Lung (tissue), 12 donors: ENCODE data around the gene SAA4. TPM values are rescaled to one million over a fixed set of nuclear protein-coding genes. Genes with fewer than 3 reads are reported as not detected.
A peak's percentile ranks its signal among the peaks of the same experiment; 100 is the strongest.

Source experiments
- ATAC-seq: fragments of 200-7000 bp; cut with Tn5 transposase; one replicate; pipeline ENCODE4 v1.9.1; 2020; ENCODE audit warnings: moderate number of reproducible peaks; ENCODE audit not compliant: insufficient read depth, low FRiP score
- DNase-seq, 3 donors: peaks; one replicate each; pipeline ENCODE4 v3.0.0-alpha.2; 2013 to 2017
- H3K27ac ChIP-seq, 2 donors: one replicate each; pipeline ENCODE4 v1.5.1; 2013; ENCODE audit warnings: mild to moderate bottlenecking in 2 of 2, moderate library complexity in 2 of 2, control low read depth in 1 of 2, inconsistent platforms in 1 of 2, low read depth in 1 of 2, low read length in 1 of 2
- H3K27me3 ChIP-seq, 3 donors: one replicate each; pipeline ENCODE4 v1.5.1; 2013; ENCODE audit warnings: low read length in 2 of 3; ENCODE audit not compliant: control insufficient read depth in 3 of 3, insufficient read depth in 3 of 3
- H3K36me3 ChIP-seq, 4 donors: one replicate each; pipeline ENCODE4 v1.5.1; 2013; ENCODE audit warnings: low read length in 4 of 4, mild to moderate bottlenecking in 1 of 4, moderate library complexity in 1 of 4; ENCODE audit not compliant: control insufficient read depth in 4 of 4, insufficient read depth in 4 of 4
- H3K4me1 ChIP-seq, 5 donors: one replicate each; pipeline ENCODE4 v1.5.1; 2013; ENCODE audit warnings: low read length in 5 of 5, mild to moderate bottlenecking in 2 of 5, moderate library complexity in 1 of 5; ENCODE audit not compliant: control insufficient read depth in 5 of 5, insufficient read depth in 5 of 5
- H3K4me3 ChIP-seq: one replicate; pipeline ENCODE4 v1.5.1; 2013; ENCODE audit warnings: mild to moderate bottlenecking, control low read depth, moderate library complexity
- H3K9ac ChIP-seq, 2 donors: one replicate each; pipeline ENCODE4 v1.5.1; 2013; ENCODE audit warnings: low read length in 2 of 2, control low read depth in 1 of 2; ENCODE audit not compliant: insufficient read depth in 1 of 2
- H3K9me3 ChIP-seq, 4 donors: one replicate each; pipeline ENCODE4 v1.5.1; 2013; ENCODE audit warnings: low read length in 3 of 4, mild to moderate bottlenecking in 1 of 4, moderate library complexity in 1 of 4; ENCODE audit not compliant: control insufficient read depth in 4 of 4, insufficient read depth in 3 of 4
- WGBS, 2 donors: extraction: QIAGEN DNeasy Blood & Tissue Kit; methylation state at CpG; one replicate each; pipeline ENCODE4 v1.1.7; 2013; 5-methylcytosine and 5-hydroxymethylcytosine counted together
- polyA plus RNA-seq, 2 donors: library from polyadenylated mRNA; stranded (reverse); fragments of 200-250 nt; gene quantifications; one replicate each; pipeline ENCODE4 v1.2.1, GENCODE V29; 2013
- total RNA-seq, 2 donors: library from RNA; depleted of rRNA in 1 of 2; stranded (reverse); fragments of >200 nt in 1 of 2; gene quantifications; one replicate each; pipeline ENCODE4 v1.2.1, GENCODE V29; 2014 to 2021
- TF ChIP-seq, protein P1 (sequence below): IDR thresholded peaks from 2 replicates; pipeline ENCODE4 v1.5.1; 2012; ENCODE audit warnings: mild to moderate bottlenecking; ENCODE audit errors: control extremely low read depth, extremely low read depth
- donor health status: control.
- donor health status: control.
- donor health status: Bipolar disorder and iron deficiency.
- donor health status: healthy.
- donor health status: DM: yes; HTN: yes; CAD: no.

Gene SAA4
- total and polyA plus RNA-seq, 4 donors = 0.39 to 6.4 (median 3.8) TPM; not detected in 1

DNA sequence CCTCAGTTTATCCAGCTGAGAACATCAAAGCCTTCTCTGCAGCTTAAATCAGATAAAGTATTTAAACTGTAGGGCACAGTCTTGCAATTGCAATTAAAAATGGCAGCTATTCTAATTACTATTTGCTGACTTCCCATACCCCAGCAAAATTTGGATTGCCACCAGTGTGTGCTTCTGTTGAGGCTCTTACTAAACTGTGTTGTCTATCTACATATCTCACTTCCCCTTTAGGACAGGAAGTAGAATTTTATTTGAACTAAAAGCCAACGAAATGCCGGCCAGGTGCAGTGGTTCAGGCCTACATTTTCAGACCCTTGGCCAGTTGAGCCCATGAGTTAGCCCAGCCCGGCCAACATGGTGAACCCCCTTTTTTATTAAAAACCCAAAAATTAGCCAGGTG lies 7.1 kb downstream of the SAA4 start:
- Histone ChIP-seq H3K4me1 (no peaks in the 10 kb centered on the region), H3K9me3 (peaks cover 0 to 1% (median 0%) of the 10 kb centered on the region in 4 donors), H3K27ac (no peak overlapping the region), H3K4me3 (no peak overlapping the region), H3K36me3 (no peaks in the 10 kb centered on the region), H3K27me3 (no peaks in the 10 kb centered on the region), H3K9ac (no peak overlapping the region)
- DNase-seq (no peak), ATAC-seq (no peak)
- WGBS, 2 donors = 31 to 69% methylated on average over 2 to 3 of the region's 3 CpGs
- TF ChIP-seq, protein P1, sequence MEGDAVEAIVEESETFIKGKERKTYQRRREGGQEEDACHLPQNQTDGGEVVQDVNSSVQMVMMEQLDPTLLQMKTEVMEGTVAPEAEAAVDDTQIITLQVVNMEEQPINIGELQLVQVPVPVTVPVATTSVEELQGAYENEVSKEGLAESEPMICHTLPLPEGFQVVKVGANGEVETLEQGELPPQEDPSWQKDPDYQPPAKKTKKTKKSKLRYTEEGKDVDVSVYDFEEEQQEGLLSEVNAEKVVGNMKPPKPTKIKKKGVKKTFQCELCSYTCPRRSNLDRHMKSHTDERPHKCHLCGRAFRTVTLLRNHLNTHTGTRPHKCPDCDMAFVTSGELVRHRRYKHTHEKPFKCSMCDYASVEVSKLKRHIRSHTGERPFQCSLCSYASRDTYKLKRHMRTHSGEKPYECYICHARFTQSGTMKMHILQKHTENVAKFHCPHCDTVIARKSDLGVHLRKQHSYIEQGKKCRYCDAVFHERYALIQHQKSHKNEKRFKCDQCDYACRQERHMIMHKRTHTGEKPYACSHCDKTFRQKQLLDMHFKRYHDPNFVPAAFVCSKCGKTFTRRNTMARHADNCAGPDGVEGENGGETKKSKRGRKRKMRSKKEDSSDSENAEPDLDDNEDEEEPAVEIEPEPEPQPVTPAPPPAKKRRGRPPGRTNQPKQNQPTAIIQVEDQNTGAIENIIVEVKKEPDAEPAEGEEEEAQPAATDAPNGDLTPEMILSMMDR = no peak

DNA sequence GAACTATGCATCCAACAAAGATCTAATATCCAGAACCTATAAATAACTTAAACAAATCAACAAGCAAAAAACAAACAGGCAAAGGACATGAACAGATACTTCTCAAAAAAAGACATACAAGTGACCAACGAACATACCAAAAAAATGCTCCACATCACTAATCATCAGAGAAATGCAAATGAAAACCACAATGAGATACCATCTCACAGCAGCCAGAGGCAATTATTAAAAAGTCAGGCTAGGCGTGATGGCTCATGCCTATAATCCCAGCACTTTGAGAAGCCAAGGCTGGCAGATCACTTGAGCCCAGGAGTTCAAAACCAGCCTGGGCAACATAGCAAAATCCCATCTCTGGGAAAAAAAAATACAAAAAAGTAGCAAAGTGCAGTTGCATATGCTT lies 10.7 kb downstream of the SAA4 start:
- Histone ChIP-seq H3K27ac (no peak overlapping the region), H3K9me3 (peaks cover 0 to 3% (median 0%) of the 10 kb centered on the region in 4 donors), H3K36me3 (no peaks in the 10 kb centered on the region), H3K9ac (no peak overlapping the region), H3K4me3 (no peak overlapping the region), H3K4me1 (no peaks in the 10 kb centered on the region), H3K27me3 (no peaks in the 10 kb centered on the region)
- no peak for DNase-seq
- TF ChIP-seq, protein P1 = no peak
- 63 to 65% methylated on average over 2 of the region's 2 CpGs for WGBS, 2 donors
- ATAC-seq = no peak

DNA sequence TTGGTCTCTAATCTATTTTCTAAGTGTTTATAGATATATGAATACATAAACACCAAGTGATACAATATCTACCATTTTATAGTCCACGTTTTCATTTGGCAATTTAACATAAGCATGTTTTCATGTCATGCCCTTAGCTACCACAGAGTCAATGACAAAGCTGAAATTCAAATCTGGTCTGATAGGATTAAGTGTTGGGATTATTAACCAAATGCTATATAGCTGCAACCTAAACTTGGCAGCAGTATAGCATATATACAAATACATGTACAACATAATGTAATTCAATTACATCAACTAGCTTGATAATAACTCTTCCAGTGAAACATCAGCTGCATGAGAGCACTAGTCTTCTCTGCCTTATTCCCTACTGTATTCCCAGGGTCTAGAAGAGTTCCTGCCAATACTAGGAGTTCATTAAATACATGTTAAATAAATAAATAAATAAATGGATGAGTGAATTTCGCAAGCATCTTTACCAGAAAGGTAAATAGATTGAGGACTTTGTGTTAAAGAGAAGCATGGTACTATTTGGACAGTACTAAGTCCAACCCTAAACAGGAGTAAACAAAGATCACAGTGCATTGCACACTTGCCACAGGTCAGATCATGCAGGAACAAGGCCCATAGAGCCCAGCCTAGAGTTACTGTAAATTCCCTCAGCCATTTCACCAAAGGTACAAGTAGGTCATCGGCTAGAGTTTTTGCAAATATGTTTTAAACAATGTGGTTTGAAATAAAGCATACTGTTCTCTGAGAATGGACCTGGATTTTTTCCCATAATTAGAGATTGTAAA lies 12.8 kb downstream of the SAA4 start:
- Histone ChIP-seq H3K27me3 (no peaks in the 10 kb centered on the region), H3K9me3 (peaks cover 0 to 4% (median 0%) of the 10 kb centered on the region in 4 donors), H3K4me3 (no peak overlapping the region), H3K27ac (no peak overlapping the region), H3K9ac (no peak overlapping the region), H3K4me1 (no peaks in the 10 kb centered on the region), H3K36me3 (no peaks in the 10 kb centered on the region)
- peak in 2 of 3 donors; percentile 74 to 83 for DNase-seq
- TF ChIP-seq, protein P1 = no peak
- WGBS, 2 donors = 66 to 81% methylated on average over 3 of the region's 3 CpGs
- ATAC-seq = no peak
